MM.1S (cell line): ENCODE data around the gene SYNE2.

ENCODE experiments used
- DNase-seq: peaks from one replicate; pipeline ENCODE4 v3.0.0-alpha.2; 2015
- H2AFZ ChIP-seq: fragments of 300-600 bp; sonication (generic); 2 replicates; pipeline ENCODE4 v1.6.0; 2016; ENCODE audit warnings: antibody characterized with exemption, low read length
- H3F3A ChIP-seq: fragments of 300-600 bp; sonication (generic); 2 replicates; pipeline ENCODE4 v1.6.1; 2016; ENCODE audit warnings: mild to moderate bottlenecking, antibody characterized with exemption, low read length, moderate library complexity, mixed read lengths; ENCODE audit not compliant: insufficient read depth
- H3K27ac ChIP-seq: fragments of 300-600 bp; sonication (generic); 2 replicates; pipeline ENCODE4 v1.5.1; 2016; ENCODE audit warnings: mild to moderate bottlenecking, low read length
- H3K27me3 ChIP-seq: fragments of 300-600 bp; sonication (generic); replicated peaks from 2 replicates; pipeline ENCODE4 v1.6.0; 2016; ENCODE audit warnings: low read length; ENCODE audit not compliant: insufficient read depth
- H3K36me3 ChIP-seq: fragments of 300-600 bp; sonication (generic); replicated peaks from 2 replicates; pipeline ENCODE4 v1.6.1; 2016; ENCODE audit warnings: mild to moderate bottlenecking, low read length, mixed read lengths; ENCODE audit not compliant: insufficient read depth
- H3K4me1 ChIP-seq: fragments of 300-600 bp; sonication (generic); 2 replicates; pipeline ENCODE4 v1.6.1; 2016; ENCODE audit warnings: low read length, mixed read lengths
- H3K4me2 ChIP-seq: fragments of 300-600 bp; sonication (generic); 2 replicates; pipeline ENCODE4 v1.6.0; 2016; ENCODE audit warnings: low read depth, low read length
- H3K4me3 ChIP-seq: fragments of 300-600 bp; sonication (generic); 2 replicates; pipeline ENCODE4 v1.5.1; 2016; ENCODE audit warnings: low read length, mixed read lengths
- H3K79me2 ChIP-seq: fragments of 300-600 bp; sonication (generic); 2 replicates; pipeline ENCODE4 v1.6.1; 2016; ENCODE audit warnings: mixed run types, low read length, mixed read lengths
- H3K9ac ChIP-seq: fragments of 300-600 bp; sonication (generic); 2 replicates; pipeline ENCODE4 v1.6.1; 2016; ENCODE audit warnings: low read length, mixed read lengths
- H3K9me2 ChIP-seq: fragments of 300-600 bp; sonication (generic); replicated peaks from 2 replicates; pipeline ENCODE4 v1.6.1; 2016; ENCODE audit warnings: mild to moderate bottlenecking, low read length, mixed read lengths; ENCODE audit not compliant: insufficient read depth
- H3K9me3 ChIP-seq: fragments of 300-600 bp; sonication (generic); replicated peaks from 2 replicates; pipeline ENCODE4 v1.6.1; 2016; ENCODE audit warnings: mild to moderate bottlenecking, low read length, mixed read lengths; ENCODE audit not compliant: insufficient read depth
- H4K20me1 ChIP-seq: fragments of 300-600 bp; sonication (generic); 2 replicates; pipeline ENCODE4 v1.6.1; 2016; ENCODE audit warnings: mild to moderate bottlenecking, low read length, moderate library complexity, mixed read lengths; ENCODE audit not compliant: insufficient read depth
- CTCF ChIP-seq: fragments of 300-600 bp; sonication (generic); IDR thresholded peaks from 2 replicates; pipeline ENCODE4 v1.5.1; 2016; ENCODE audit warnings: antibody characterized with exemption, low read length, mixed read lengths
- EZH2 ChIP-seq: fragments of 300-600 bp; sonication (generic); optimal IDR thresholded peaks from 2 replicates; pipeline ENCODE3; 2017; ENCODE audit warnings: low read depth, mild to moderate bottlenecking, antibody characterized with exemption, low read length, mixed read lengths
- EZH2phosphoT487 ChIP-seq: fragments of 300-600 bp; sonication (generic); IDR thresholded peaks from 2 replicates; pipeline ENCODE4 v1.6.1; 2018; ENCODE audit warnings: antibody characterized with exemption, low read length

Gene SYNE2

GRCh38 chr14:63923422-63923752 is 70.6 kb downstream of the SYNE2 start:
- Histone ChIP-seq H4K20me1 (no peaks in the 10 kb centered on the region), H3K79me2 (no peaks in the 10 kb centered on the region), H3K9me3 (no peaks in the 10 kb centered on the region), H3F3A (peaks cover 11% of the 10 kb centered on the region; the same call in 1 of the 2 replicates), H2AFZ (no peak overlapping the region), H3K4me1 (peaks cover 7% of the 10 kb centered on the region), H3K4me3 (no peak overlapping the region), H3K36me3 (no peaks in the 10 kb centered on the region), H3K9me2 (no peaks in the 10 kb centered on the region), H3K9ac (peak overlapping the region; percentile 15; the same call in 1 of the 2 replicates), H3K4me2 (peak overlapping the region; percentile 66; the same call in 1 of the 2 replicates), H3K27me3 (no peaks in the 10 kb centered on the region), H3K27ac (peak overlapping the region; percentile 96; the same call in 1 of the 2 replicates)
- DNase-seq = no peak
- TF ChIP-seq EZH2 = no peak
- no peak for TF ChIP-seq EZH2phosphoT487
- TF ChIP-seq CTCF = no peak

GRCh38 chr14:63924375-63924774 is 71.6 kb downstream of the SYNE2 start:
- H3K4me3 ChIP-seq = no peak overlapping the region
- no peaks in the 10 kb centered on the region for H3K9me3 ChIP-seq
- H3K27me3 ChIP-seq = no peaks in the 10 kb centered on the region
- H3K9ac ChIP-seq = no peak overlapping the region
- H2AFZ ChIP-seq = no peak overlapping the region
- H3K4me1 ChIP-seq = peaks cover 7% of the 10 kb centered on the region
- no peaks in the 10 kb centered on the region for H3K9me2 ChIP-seq
- no peak for DNase-seq
- H3K4me2 ChIP-seq = no peak overlapping the region
- H3F3A ChIP-seq = peaks cover 11% of the 10 kb centered on the region; the same call in 1 of the 2 replicates
- no peaks in the 10 kb centered on the region for H4K20me1 ChIP-seq
- no peak for TF ChIP-seq EZH2phosphoT487
- no peak for TF ChIP-seq CTCF
- TF ChIP-seq EZH2 = no peak
- no peak overlapping the region for H3K27ac ChIP-seq
- H3K79me2 ChIP-seq = no peaks in the 10 kb centered on the region
- no peaks in the 10 kb centered on the region for H3K36me3 ChIP-seq

- H4K20me1 ChIP-seq = no peaks in the 10 kb centered on the region
Measured at GRCh38 chr14:63926641-63927040, 73.8 kb downstream of the SYNE2 start.

More at GRCh38 chr14:63926641-63927040, 73.8 kb downstream of the SYNE2 start:
- no peaks in the 10 kb centered on the region for H3K9me3 ChIP-seq
- no peak overlapping the region for H3K4me3 ChIP-seq
- DNase-seq = no peak
- H3K27me3 ChIP-seq = no peaks in the 10 kb centered on the region
- TF ChIP-seq CTCF (no peak), EZH2 (no peak), EZH2phosphoT487 (no peak)
- H3K4me1 ChIP-seq = peaks cover 7% of the 10 kb centered on the region
- H3K79me2 ChIP-seq = no peaks in the 10 kb centered on the region
- H3K36me3 ChIP-seq = no peaks in the 10 kb centered on the region
- peaks cover 11% of the 10 kb centered on the region; the same call in 1 of the 2 replicates for H3F3A ChIP-seq
- H2AFZ ChIP-seq = no peak overlapping the region
- H3K9me2 ChIP-seq = no peaks in the 10 kb centered on the region
- H3K9ac ChIP-seq = no peak overlapping the region
- H3K27ac ChIP-seq = no peak overlapping the region
- no peak overlapping the region for H3K4me2 ChIP-seq
